ENCODE measurements around the gene SLC47A2.

DNA sequence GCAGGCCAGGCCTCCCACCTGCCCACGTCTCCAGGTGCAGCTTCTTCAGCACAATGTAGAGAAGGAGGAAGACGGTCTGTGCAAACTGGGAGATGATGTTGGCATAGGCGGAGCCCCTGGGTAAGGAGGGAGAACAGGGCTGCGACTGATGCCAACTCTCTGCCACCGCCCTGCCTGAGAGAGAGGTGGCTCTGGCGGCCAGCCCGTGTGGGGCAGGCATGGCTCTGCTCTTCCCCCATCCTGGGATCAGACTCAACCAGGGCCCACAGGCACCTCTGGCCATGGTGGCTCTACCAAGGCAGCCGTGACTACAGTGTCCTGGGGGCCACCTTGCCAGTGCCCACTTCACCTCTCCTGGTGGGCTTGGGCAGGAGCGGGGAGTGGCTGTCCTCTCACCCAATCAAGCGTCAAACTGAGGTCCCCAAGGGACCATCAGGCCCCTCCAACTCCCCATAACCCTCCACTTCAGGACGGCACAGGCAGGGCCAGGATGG, 8.6 kb downstream of the SLC47A2 start:
- TF ChIP-seq, protein P1, sequence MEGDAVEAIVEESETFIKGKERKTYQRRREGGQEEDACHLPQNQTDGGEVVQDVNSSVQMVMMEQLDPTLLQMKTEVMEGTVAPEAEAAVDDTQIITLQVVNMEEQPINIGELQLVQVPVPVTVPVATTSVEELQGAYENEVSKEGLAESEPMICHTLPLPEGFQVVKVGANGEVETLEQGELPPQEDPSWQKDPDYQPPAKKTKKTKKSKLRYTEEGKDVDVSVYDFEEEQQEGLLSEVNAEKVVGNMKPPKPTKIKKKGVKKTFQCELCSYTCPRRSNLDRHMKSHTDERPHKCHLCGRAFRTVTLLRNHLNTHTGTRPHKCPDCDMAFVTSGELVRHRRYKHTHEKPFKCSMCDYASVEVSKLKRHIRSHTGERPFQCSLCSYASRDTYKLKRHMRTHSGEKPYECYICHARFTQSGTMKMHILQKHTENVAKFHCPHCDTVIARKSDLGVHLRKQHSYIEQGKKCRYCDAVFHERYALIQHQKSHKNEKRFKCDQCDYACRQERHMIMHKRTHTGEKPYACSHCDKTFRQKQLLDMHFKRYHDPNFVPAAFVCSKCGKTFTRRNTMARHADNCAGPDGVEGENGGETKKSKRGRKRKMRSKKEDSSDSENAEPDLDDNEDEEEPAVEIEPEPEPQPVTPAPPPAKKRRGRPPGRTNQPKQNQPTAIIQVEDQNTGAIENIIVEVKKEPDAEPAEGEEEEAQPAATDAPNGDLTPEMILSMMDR (conservative IDR thresholded peaks at IDR 0.05; ENCODE audit: low read length): no peak
- no peak for TF ChIP-seq EZH2phosphoT487 (IDR thresholded peaks at IDR 0.05; ENCODE audit: borderline replicate concordance)

Measured in Loucy (cell line).